ENCODE data around the gene DDR1.
"Not testable (repeated sequence)": the region's sequence is repeated elsewhere in the genome, so short reads cannot be mapped to it uniquely, and the experiment has no call there.

DDR1 gene

GRCh38 chr6:30854285-30855040, 29.9 kb upstream of the DDR1 start:
- DNase-seq (ENCODE audit: low read depth in 3 of 3): no peak

DNA sequence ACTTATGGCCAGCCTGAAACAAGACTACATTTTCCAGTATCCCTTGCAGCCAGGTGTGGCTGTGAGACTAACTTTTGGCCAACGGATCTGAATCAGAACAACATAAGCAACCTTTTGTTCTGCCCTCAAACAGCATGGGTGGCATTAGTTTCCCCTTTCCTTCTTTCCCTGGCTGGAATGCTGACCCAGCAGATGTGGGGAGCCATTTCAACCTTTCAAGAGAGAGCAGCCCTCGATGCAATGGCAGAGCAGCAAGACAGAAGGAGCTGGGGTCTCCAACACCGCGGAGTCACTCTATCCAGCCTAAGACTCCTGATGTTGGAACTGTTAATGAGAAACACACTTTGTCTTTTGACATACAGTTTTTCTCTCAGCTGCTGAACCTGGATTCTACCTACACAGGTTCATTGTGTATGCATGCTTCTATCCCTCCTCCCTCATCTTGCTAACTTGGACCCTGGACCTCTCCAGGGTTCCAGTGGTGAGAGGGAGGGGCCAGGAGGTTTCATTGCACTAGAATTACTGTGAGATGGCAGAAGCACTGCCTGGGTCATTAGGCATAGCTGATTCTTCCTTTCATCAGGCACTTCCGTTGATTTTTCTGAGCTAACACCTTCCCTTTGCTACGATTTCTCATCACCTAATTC, 28.8 kb upstream of the DDR1 start:
- no peak for DNase-seq (ENCODE audit: low read depth in 3 of 3)

- no peak for DNase-seq (ENCODE audit: low read depth in 3 of 3)
These were observed 27.2 kb upstream of the DDR1 start for GRCh38 chr6:30857112-30857511.

DNA sequence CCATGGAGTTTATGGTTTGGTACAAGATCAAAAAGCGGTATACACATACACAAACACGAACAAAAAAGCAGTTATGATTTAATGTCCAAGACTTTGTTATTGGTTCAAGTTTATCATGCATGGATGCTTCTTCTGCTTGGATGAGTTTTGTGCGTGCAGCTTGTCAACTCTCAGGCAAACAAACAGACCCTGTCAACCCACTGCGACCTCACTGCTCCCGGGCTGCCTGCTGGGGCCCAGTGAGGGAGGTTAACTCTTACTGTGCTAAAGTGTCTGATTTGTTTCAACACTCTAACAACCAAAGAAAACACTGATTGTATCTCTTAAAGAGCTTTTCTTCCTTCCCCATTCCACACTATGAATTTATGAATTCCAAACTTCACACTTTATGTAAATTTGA, 26.8 kb upstream of the DDR1 start:
- DNase-seq (ENCODE audit: low read depth in 3 of 3): no peak

- not testable (repeated sequence) for DNase-seq (ENCODE audit: low read depth in 3 of 3)
These were observed 24.6 kb upstream of the DDR1 start for GRCh38 chr6:30859726-30860125.

GRCh38 chr6:30861257-30862048, 22.9 kb upstream of the DDR1 start:
- no peak for DNase-seq (ENCODE audit: low read depth in 3 of 3)

GRCh38 chr6:30862156-30862875, 22.0 kb upstream of the DDR1 start:
- DNase-seq (ENCODE audit: low read depth in 3 of 3): no peak

DNA sequence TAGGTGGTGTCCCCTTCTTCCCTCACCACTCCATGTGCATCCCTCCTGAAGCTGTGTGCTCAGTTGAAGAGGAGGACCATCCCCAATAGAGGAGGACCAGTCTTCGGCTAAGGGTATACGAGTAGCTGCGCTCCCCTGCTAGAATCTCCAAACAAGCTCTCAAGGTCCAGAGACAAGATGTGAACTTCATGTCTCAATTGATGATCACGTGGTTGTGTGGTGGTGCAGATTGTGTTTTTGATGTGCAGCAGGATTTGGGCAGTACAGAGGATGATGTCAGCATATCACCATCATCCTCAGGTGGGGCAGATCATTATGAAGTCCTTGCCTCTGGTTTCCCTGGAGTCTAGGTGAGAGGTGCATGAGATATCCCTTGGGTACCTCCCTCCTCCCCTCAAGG, 20.0 kb upstream of the DDR1 start:
- no peak for DNase-seq (ENCODE audit: low read depth in 3 of 3)

GRCh38 chr6:30869241-30869749, 15.0 kb upstream of the DDR1 start:
- not testable (repeated sequence) for DNase-seq (ENCODE audit: low read depth in 3 of 3)

DNA sequence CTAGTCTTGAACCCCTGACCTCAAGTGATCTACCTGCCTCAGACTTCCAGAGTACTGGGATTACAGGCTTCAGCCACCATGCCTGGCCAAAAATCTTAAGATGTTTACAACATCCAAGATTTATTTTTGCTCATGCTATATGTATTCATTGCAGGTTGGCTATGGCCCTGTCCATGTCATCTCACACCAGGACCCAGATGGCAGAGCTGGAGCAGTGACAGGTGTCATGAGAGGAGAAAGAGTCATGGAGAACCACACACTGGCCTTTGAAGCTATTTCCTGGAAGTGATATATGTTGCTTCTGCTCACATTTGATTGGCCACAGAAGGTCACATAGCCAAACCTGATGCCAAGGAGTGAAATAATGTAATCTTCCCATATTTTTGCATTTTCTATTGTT, 13.8 kb upstream of the DDR1 start:
- DNase-seq (ENCODE audit: low read depth in 3 of 3): no peak

- no peak for DNase-seq (ENCODE audit: low read depth in 3 of 3)
These were observed 12.6 kb upstream of the DDR1 start for GRCh38 chr6:30871592-30872183.

GRCh38 chr6:30873137-30873640, 11.1 kb upstream of the DDR1 start:
- no peak for DNase-seq (ENCODE audit: low read depth in 3 of 3)

DNA sequence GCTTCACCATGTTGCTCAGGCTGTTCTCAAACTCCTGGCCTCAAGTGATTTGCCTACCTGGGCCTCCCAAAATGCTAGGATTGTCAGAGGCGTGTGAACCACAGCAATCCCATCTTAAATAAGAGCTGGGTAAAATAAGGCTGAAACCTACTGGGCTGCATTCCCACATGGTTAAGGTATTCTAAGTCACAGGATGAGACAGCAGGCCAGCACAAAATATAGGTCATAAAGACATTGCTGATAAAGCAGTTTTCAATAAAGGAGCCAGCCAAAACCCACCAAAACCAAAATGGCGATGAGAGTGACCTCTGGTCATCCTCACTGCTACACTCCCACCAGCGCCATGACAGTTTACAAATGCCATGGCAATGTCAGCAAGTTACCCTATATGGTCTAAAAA, 10.5 kb upstream of the DDR1 start:
- not testable (repeated sequence) for DNase-seq (ENCODE audit: low read depth in 3 of 3)

DNA sequence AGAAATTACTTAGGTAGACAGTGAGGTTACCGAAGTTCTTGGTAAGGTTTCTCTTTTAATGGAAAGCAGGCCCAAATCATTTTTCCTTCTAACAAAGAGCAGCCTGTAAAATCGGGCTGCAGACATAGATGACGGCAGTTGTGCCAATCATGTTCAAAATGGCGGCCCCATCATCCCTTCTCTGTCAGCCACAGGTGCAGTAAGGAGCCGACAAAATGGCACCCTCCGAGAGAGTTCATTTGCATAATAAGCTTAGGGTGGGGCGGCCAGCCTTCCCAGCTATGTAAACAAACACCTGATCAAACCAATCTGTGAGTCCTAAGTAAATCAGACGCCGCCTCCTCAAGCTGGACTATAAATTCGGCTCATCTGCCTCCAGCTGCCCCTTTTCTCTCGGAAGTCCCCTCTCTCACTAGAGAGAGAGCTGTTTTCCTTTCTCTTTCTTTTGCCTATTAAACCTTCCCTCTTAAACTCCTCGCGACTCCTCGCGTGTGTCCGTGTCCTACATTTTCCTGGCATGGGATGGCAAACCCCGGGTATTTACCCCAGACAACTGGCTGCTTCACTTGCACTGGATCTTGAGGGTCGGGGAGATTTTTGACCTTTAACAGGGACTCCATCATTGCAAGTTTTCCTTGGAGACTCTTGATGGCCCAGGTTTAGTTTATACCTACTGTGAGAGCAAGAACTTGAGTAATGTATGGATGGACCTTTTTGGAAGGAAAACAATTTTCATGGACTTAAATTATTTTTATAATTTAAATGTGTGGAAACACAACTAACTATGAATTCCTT, 8.9 kb upstream of the DDR1 start:
- no peak for DNase-seq (ENCODE audit: low read depth in 3 of 3)

GRCh38 chr6:30876039-30876730, 8.1 kb upstream of the DDR1 start:
- DNase-seq (ENCODE audit: low read depth in 3 of 3): no peak

GRCh38 chr6:30877419-30878262, 6.7 kb upstream of the DDR1 start:
- DNase-seq (ENCODE audit: low read depth in 3 of 3): peak; percentile 57 to 65 (median 61)

GRCh38 chr6:30879684-30880427, 4.5 kb upstream of the DDR1 start:
- DNase-seq (ENCODE audit: low read depth in 3 of 3): no peak

GRCh38 chr6:30880698-30881252, 3.5 kb upstream of the DDR1 start:
- no peak for DNase-seq (ENCODE audit: low read depth in 3 of 3)
